CD4-positive, alpha-beta T cell treated with Interferon alpha-2 for 1 hour (primary cell): ENCODE data around the gene TMTC1.

Experiments
- DNase-seq, 2 donors: peaks; one replicate each; pipeline ENCODE4 v3.0.0-alpha.2; 2020 to 2022

TMTC1 gene

DNA sequence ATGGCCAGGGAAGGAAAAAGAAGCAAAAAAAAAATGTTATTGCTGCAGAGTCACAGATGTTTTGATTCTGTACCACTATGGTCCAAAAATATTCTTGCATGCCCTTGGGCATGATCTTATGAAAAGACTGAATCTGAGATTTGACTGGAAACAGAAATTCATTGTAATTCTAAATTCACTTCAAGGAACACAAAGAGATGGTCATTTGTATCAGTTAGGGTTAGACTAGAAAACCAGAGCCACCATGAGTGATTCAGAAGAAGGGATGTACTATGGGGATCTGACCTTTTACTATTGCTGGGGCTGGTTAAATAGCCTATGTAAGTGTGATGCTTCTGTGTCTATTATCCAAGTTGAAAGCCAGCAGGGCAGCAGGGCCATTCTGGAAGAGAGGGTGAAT, 5.2 kb downstream of the TMTC1 start:
- no peak for DNase-seq

DNA sequence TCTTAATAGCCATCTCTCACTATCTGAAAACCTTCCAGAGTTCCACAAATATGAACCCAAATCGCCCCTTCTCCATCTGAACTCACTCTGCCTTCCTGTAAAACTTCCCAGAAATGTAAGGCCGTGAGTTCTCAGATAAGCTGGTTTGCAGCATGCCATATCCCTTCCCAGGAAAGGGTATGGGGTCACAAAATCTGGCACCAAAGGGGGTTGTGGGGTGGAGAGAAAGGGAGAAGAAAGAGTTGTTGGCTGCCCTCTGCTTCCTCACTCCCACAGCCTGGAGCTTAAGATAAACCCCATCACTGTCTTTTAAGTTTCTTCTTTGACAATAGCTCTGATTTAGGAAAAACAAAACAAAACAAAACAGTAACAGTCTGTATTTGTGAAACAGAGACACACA, 10.7 kb downstream of the TMTC1 start:
- no peak for DNase-seq

DNA sequence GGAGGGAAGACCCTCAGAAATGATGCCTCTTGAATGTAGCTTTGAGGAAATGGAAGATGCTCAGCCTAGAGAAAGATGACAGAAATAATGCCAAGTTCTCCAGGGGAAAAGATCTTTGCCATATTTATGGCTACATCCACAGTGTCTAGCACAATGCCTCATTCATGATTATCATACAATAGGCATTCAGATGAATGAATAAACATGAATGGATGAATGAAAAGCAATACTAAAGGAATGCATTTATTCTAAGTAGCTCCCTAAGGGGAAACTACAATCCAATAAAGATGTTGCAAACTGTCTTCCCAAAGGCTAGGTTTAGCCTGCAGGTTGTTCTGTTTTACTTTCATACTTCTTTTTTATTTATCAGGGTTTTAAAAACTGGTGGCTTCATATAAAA, 12.0 kb downstream of the TMTC1 start:
- no peak for DNase-seq

DNA sequence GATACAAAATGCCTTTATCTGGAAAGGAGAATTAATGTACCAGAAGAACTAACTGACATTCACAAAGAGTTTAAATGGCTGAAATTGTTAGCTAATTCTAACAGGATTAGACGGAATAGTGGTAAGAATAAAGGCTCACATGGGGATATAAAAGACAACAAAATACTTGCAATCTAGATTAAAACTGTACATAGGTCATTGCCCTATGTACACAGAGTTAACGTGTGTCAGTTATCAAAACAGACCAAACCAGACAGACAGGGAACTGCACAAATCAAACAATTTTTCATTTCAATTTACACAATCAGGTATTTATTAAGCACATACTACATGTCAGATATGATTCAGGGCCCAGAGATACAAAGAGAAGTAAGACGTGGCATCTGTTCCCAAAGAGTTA, 12.6 kb downstream of the TMTC1 start:
- no peak for DNase-seq

DNA sequence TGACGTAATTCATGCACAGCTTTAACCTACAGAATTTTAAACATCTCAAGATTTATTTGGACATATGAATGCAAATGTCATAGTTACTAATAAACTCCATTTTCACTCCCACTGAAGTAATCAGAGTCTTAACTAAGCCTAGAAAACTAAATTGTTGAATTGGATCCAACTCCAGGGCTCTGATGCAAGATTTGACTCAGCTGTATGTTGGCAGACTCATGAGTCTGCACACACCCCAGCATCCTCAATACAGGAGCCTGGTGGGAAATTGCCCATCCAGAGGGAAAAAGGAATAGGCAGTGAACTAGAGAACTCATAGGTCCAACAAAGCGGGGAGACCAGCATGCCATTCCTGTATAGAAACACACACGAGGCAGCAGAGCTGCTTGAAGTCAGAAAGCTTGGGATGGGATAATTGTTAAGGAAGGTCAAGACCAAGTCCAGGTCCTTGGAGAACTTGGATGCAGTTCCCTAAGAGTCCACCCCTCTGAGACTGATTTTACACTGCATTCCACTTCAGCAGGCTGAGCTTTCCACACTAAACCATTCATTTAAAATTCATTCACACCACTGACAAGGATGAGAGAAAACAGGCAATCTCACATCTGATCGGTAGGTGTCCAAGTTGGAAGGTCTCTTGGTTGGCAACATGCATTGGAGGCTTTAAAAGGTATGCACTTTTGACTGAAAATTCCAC, 14.4 kb downstream of the TMTC1 start:
- DNase-seq: no peak

DNA sequence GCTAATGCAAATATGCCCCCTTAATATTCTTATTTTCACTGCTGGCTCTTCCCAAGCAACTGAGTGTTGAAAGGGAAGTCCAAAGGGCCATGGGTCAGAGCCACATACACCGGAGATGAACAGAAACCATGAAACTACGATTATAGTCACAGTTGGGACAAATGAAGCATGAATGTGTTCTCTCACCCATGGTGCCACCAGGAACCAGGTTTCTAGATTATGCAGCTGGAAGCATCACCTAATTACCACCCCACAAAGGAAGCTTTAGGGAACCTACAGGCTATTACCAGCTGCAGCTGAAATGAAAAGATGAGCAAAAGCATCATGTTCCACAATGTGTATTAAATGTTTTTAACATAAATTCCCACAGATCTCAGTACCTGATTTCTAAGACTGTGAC, 15.4 kb downstream of the TMTC1 start:
- no peak for DNase-seq

DNA sequence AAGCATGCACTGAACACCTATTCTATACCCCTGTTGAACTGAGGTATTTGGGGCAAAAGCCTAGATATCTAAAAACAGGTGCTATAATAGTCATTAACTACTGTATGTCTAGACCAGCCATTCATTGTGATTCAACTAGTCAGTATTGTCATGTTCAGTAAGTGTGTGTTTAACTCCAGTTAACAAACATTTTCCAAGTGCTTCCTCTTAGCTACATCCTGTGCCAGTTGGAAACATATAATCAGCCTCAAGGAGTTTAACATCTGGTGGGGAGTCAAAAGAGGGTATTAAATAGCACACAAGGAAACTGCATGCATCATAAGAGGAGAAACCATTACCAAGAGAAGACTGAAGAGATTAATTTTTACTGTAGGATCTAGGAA, 20.4 kb downstream of the TMTC1 start:
- DNase-seq: no peak

DNA sequence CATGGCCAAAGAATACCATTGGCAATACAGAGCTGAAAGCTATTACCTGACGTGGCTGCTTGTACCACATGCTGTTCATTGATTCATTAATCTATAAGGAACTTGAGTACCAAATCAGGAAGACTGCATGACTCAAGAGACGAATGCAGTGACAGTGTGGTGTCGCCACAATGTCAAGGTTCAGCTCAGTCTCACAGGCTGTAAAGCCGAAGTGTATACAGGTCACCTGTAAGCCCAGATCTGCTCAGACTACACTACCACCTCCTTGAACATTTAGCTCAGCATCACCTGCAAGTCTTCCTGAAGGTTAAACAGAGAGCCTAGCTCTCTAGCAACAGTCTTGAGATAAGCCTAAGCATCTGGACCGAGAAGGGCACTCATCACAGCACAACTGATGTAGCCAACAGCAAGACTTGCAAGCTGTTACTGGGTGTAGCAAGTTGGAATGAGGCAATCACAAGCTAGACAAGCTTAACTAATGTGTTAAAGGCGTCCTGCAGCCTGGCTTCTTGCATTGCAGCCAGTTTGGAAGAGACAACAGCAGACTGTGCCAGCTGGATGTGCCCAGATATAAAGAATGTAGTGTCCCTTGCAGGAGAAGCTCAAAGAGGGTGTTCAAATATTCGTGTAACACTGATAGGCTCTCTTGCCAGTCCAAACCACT, 21.0 kb downstream of the TMTC1 start:
- no peak for DNase-seq

DNA sequence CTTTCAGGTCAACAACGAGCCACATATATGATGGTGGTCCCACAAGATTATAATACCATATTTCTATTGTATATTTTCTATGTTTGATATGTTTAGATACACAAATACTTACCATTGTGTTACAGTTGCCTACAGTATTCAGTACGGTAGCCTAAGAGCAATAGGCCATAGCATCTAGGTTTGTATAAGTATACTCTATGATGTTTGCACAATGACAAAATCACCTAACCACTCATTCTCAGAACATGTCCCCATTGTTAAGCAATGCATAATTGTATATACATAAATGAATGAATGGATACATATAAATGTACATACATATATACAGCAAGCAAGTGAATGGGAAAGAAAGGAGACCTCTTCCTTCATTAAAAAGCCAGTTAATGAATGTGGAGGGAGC, 23.8 kb downstream of the TMTC1 start:
- no peak for DNase-seq

DNA sequence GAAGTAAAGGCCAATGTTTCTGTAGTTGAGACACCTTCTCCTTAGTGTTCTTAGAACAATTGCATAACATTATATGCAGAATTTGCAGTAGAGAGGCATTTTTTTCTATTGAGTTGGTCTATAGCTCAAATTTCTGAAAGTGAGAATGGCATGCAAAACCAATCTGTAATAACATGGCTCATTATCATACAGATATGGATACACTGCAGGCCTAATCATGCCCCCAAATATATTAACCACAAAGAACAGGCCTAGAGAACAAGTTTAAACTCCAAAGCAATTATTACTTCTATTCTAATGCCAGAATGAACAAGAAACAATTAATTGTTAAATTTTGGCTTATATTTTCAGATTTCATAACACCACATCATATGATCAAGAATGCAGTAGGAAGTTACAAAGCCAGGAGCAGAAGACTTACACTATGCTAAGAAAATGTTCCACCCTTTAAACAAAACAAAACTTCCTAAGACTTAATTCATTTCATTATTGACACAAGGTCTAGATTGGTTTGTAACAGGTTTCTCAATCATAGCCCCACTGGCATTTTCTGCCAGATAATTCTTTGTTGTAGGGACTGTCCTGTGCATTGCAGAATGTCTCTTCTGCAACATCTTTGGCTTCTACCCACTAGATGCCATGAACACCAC, 26.9 kb downstream of the TMTC1 start:
- no peak for DNase-seq

DNA sequence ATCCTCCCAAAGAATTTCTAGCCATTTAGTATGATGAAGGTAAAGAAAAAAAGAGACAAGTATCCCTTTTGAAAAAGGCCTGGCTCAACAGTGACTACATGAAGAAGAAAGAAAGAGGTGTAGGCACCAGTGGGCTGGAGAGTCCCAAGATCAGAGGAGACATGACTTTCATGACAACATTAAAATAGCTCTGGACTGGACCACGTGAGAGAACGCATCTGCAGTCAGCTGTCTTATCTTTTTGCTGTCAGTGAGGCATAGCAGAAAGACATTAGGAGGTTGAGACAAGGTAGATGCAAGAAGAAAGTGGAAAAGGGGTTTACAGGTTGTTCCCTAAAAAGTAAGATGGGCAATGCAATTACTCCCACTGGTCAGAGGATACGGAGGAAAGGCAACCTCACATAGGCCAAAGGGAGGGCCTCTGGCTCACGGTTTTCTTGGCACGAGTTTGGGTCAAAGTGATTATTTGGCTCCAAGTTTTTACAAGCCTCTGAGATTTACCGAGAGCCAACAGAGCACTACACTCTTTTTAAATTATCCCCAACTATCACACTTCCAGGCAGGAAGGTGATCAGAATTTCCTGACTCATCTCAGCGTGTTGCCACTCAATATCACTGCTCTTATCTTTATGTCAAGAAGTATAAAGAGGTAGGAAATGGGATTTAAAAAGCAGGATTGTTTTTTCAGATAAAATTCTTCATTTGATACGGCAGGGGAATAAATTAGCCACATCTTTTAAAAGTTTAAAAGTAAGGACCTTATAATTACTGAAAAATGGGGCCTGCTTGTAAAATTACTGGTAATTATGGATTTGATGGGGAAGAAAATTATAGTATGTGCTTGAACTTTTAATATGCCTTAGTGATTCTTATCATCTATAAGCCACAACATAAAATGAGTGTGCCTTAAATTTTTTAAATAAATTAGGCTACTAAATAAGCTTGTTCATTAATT, 29.2 kb downstream of the TMTC1 start:
- no peak for DNase-seq

DNA sequence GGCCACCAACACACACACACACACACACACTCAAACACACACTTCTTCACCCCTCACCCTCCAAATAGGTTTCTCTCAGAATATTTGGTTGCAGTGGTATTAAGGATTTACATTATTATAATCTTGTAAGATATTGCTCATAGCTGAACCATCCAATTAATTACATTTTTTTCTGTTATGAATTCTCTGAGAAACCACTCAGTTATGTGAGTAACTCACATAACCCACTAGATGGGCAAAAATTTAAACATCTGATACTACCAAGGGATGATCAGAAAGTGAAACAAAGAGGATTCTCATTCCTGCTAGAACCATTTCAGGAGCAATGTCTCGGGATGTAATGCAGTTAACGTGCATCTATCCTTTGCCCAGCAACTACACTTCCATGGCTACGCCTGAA, 31.6 kb downstream of the TMTC1 start:
- DNase-seq: no peak

DNA sequence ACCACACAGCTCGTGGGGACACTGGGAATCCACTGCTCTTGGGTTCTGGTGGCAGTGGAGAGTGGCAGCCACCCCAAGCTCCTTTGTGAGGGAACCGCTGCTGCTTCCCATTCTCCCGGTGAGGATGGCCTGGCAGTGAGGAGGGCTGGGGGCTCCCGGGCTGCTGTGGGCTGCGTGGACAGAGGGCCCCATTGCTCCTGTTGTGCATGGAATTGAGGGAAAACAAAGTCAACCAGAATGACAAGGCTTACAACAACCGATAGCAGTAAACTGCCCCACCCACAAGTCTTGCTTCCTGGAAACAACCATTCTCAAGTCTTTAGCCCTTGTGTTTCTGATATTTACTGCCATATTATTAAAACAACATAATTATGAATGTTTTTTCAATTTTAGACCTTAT, 32.1 kb downstream of the TMTC1 start:
- no peak for DNase-seq

DNA sequence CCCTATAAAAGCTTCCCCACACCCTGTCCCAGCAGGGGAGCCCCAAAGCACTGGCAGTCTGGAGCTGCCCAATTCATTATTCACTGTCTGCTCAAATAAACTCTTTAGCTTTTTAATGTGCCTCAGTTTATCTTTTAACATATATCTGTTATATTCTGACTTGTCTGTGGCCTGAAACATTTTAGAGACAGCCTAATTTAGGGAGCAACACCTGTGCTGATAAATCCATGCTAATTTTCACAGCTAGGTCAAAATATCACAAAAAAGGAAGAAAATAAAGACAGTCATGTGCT, 32.9 kb downstream of the TMTC1 start:
- DNase-seq: no peak

DNA sequence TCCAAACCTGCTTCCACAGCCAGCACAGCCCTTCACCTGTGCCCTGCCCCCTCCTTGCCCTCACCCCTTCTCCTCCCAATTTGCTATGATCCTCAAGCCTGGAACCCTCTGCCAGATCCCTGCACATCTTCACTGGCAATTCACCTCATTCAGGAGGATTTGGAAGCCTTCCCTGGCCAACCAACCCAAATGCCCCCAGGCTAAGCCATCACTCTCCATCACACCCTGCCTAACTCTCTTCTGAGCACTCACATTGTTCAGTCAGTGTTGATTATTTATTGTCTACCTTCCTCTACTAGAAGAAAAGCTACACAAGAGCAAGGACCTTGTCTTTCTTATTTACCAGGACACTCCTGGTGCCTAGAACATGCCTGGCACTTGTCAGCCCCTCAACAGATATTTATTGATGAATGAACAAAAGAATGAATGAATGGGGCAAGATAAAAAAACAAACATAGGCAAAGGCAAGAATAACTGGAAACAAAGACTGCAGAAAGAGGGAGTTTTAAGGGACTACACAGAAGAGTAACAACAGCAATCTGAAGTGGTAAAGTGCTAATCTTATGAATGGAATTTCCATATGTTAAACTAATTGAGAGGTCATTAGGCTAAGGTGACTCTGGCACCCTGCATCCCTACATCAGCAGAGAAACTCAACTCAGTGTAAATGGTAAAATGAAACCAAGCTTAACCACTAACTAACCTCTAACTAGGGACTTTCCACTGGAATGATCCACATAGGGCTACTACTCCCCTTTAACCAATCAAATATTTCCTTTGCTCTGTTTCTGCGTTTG, 33.4 kb downstream of the TMTC1 start:
- no peak for DNase-seq

DNA sequence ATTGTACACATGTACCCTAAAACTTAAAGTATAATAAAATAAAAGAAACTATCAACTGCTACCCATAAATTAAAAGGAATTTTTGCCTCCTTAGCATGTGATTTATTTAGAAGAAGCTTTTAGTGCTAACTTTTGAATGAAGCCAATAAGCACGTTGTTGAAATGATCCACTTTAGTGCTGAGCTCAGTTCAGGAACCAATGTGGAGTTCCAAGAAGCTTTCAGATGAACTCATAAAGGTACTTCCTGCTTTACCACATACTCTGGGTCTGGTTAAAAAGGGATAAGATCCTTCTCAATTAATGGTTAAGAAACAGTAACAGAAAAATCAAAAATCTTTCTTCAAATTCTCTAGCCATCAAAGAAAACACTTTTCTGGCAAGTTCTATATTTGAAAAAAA, 39.4 kb downstream of the TMTC1 start:
- DNase-seq: no peak

DNA sequence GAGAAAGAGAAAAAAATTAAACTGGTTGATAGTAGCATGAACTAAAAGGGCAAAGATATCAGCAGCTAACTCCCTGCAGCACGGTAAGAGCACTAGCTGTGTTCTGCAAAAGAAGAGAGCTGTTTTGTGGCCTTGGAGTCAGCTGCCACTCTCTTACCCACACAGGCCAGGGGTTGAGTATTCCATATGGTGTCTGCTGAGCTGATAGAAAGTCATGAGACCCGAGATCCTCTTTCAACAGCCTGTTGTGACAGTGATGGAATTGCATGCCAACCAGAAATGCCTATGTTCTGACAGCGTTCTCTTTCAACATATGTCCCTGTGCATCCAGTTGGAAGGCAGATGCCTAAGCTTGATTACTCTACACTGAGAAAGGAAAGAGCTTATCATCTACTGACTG, 39.9 kb downstream of the TMTC1 start:
- no peak for DNase-seq

DNA sequence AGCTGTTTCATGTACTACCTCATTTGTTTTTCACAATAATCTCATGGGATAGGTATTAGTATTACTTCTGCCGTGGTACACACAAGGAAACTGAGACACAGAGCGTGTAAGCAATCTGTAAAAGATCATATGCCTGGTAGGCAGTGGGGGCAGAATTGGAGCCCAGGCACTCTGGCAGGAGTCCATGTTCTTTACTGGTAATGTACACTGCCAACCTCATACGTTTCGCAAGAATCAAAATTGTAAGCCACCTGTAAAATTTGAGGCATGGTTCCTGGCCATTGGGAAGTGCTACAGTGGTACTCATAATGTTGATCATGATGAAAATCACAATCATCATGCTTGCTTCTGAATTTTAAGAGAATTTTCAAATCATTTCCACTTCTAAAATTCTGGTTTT, 40.7 kb downstream of the TMTC1 start:
- no peak for DNase-seq

DNA sequence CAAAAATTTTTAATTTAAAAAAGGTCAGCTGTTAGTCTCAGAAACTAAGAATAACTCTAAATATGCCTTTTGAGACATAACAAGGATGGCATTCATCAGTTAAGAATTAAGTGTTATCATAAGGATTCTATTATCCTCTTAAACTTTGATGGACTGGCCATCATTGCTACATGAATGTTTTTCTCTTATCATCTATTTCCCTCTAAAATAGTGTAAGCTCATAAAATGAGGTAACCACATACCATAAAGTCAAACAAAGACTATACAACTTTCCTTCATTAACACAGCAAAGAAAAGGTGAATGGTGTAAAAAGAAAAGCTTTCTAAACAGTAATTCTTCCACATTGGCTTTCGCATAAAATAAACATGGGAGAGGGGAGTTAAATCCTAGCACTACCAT, 41.1 kb downstream of the TMTC1 start:
- no peak for DNase-seq

DNA sequence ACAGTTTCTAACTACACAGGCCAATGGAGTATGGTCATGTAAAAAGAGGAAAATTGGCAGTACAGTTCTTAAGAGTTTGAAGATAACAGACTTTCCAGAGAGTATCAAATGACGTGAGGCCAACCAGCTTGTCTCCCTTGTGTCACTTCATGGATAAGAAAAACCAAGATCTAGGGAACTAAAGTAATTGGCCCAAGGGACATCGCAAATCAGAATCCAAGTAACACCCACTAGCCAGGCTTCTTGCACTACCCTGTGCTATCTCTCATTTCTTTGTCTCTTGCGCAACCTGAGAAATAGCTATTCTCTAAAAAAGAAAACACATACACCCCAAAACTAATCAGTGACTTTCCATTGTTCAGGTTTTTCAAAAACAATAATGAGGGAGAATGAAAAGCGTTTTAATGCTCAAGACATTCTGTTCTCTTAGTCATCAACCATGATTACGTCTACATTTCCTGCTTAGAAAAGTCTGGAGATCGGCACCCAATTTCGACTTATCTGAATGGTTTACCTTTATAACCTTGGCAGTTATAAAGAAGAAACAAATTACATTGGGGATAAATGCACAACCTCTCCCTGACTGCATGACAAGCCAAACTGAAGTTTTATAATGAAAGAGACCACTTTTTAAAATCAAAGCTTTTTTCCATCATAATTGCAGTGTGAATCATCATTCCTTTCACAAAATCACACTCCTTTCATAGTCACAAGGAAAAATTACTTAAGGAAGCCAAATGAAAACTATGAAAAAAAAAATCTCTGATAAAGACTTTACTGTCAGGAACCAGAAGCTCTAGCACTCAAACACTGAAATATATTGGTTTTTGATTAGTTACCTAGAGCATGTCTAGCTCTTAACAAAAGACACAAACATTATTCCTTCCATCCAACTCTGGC, 42.1 kb downstream of the TMTC1 start:
- DNase-seq: no peak

DNA sequence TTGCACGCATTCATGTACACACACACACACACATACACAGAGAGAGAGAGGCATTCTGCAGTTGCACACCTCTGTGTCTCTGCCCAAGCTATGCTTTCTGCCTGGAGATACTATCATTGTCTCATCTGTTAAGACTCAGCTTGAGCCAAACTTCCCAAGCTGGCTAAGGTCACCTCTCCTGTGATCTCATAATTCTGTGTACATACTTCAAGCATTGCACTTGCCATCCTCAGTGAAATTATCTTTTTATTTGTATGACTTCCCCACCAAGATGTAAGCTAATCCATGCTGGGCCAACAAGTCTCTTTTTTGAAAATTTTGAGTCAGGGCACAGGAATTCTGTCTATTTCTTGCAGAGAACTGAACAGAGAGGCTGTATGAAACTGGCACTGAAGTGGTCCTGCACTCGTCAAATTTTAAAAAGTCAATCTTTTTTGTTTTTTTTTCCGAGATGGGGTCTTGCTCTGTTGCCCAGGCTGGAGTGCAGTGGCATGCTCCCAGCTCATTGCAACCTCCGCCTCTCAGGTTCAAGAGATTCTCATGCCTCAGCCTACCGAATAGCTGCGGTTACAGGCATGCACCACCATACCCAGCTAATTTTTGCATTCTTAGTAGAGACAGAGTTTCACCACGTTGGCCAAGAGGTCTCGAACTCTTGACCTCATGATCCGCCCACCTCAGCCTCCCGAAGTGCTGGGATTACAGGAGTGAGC, 44.3 kb downstream of the TMTC1 start:
- DNase-seq: no peak
